HG03064 (cell line): ENCODE measurements around the gene MACIR.

Experiments used
- ATAC-seq: cut with Tn5 transposase; IDR thresholded peaks from one replicate; pipeline ENCODE4 v1.9.1; 2021; ENCODE audit warnings: low read depth; ENCODE audit not compliant: unreplicated experiment

The MACIR gene

GRCh38 chr5:103289024-103289423 lies 30.5 kb downstream of the MACIR start:
- ATAC-seq = no peak

DNA sequence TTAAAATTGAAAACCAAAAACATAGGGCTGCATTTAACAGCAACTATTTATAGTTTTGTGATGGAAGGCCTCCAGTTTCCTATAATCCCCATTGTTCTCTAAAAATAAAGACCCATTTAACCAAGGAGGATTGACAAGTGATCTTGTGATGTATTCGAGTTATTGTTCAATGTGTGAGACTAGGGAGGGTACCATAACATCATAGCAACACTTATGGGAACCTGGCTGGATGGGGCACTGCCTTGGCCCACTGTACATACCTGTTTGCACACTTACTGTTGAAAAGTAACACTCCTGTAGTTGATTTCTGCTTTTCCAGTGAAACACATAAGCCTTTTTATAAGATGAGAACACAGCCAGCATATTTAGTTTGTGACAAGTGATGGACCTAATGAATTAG lies 32.3 kb downstream of the MACIR start:
- no peak for ATAC-seq

GRCh38 chr5:103291606-103292005 lies 33.0 kb downstream of the MACIR start:
- ATAC-seq = no peak

GRCh38 chr5:103293099-103293498 lies 34.5 kb downstream of the MACIR start:
- ATAC-seq = no peak

DNA sequence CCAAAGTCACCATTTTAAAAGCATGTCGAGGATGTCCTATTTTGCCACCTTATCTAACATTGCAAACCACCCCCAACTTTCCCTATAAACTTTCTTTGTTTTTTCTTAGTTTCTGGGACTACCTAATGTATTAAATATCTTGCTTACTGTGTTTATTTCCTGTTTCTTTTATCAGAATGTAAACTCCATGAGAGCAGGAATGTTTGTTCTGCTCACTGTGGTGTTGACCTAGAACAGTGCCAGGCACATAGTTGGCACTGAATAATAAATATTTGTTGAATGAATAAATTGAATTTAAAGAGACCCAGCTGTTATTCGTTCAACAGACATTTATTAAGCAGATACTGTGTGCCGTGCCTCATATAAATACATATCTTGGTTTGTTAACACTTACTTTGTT lies 35.2 kb downstream of the MACIR start:
- ATAC-seq = no peak

DNA sequence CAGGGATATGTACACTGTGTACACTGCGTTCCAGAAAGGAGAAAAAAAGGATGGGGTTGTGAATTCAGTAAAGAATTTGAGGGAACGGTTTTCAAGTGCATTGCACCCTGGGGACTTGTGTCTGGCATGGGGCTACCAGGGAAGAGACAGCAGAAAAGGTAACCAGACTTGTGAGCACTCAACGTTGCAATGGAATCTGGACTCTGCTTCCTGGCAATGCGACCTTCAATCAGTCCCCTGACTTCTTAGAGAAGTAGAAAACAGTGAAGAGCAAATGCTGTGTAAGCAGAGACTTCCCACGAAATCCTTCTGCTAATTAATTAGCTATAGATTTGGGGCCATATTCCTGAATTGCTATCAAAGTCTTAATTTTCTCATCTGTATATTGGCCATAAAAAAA lies 36.3 kb downstream of the MACIR start:
- ATAC-seq = no peak

GRCh38 chr5:103295424-103295823 lies 36.9 kb downstream of the MACIR start:
- ATAC-seq = no peak

DNA sequence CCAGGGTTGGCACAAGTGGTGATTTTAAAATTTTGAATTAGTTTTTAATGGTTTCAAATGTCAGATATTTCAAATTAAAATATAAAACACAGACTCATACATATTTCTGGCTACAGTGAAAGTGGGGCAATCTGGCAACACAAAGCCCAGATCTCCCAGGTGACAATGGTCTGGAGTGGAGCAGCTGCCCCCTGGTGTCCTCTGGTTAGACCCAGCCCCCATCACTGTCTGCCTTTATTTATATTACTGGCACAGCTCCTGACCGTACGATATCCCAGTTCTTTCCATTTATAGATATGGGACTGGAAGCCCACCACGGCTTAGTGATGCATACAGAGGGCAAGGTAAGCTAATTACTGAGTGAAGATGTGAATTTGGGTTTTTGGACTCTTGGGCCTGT lies 37.3 kb downstream of the MACIR start:
- no peak for ATAC-seq

- ATAC-seq = no peak
Observed at GRCh38 chr5:103298117-103298516, 39.6 kb downstream of the MACIR start.

- no peak for ATAC-seq
Observed at GRCh38 chr5:103298607-103299188, 40.1 kb downstream of the MACIR start.

DNA sequence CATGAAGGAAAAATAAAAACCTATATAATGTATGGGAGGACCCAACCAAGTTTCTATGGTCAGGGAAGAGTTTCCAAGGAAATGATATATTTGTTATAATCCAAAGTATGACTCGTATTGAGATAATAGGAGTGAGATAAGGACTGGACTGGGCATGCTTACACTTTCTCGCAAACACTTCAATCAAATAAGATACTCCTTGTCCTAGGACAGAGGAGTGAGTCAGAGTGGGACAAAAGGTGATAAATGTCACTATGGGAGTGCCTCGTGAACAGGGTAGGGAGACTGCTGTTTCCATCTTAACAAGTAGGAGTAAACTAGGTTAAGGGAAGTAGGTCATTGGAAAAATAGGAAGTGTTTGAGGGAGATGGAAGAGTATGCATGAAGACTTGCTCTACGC lies 47.2 kb downstream of the MACIR start:
- no peak for ATAC-seq

DNA sequence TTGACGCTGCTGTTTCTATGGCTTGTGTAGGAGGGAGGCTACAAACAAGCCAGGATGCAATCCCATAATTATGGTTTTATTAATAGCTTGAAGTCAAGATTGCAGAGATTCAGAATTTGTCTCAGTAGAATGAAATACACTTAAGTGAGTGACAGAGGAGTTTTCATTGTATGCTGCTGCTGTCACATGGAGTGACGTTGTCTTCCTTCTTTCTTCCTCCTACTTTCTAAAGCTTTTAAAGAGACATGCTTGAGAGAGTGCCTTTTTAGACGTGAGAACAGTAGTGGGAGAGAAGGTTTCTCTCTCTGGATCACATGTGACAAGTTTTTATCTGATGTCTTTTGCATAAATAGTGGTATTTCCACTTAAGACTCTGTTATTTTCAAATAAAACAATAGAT lies 48.9 kb downstream of the MACIR start:
- no peak for ATAC-seq

DNA sequence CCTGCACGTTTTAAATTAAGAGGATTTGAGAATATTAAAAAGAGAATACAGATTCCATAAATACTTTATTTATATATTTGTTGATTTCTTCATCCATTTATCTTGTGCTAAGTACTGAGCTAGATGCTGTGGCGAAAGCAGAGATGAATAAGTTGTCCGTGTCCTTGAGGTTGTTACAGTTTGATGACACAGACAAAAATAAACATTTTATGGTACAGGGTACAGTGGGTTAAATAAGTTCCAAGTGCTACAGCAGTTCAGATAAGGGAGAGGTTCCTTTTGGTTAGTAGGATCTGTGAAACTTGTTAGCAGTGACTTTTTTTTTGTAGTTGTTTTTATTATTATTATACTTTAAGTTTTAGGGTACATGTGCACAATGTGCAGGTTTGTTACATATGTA lies 50.2 kb downstream of the MACIR start:
- no peak for ATAC-seq

DNA sequence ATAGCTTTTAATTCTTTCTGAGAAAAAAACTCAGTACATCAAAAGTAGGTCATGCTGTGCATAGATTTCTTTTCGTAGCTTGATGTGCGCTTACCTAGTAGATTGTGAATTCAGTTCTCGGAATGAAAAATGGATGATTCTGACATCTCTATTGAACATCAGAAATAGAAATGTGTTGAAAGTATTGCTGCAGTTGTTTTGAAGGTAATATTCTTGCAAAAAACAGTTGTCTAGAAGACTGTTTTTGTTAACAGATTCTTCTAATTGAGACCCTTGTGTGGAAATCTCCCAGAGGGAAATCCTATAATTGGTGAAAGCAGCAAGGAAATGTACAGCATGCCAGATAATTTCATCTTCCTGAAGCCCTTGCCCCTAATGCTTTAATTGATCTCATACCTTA lies 54.5 kb downstream of the MACIR start:
- no peak for ATAC-seq

DNA sequence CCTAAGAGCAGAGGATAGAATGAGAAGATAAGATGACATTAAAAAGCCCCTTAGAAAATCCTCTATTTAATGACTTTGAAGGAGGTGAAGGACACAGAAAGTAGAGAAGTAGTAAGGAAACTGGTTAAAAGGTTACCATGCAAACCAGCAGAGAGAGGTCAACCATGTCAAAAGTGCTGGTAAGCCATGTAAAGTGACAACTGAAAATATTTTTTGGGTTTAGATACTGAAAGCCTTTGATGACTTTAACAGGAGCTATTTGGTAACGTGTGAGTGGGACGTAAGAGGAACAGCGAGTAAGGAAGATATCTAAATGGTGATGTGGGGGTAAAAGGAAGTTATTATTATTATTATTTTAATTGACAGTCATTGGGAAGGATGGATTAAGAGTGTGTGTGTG lies 56.9 kb downstream of the MACIR start:
- no peak for ATAC-seq

DNA sequence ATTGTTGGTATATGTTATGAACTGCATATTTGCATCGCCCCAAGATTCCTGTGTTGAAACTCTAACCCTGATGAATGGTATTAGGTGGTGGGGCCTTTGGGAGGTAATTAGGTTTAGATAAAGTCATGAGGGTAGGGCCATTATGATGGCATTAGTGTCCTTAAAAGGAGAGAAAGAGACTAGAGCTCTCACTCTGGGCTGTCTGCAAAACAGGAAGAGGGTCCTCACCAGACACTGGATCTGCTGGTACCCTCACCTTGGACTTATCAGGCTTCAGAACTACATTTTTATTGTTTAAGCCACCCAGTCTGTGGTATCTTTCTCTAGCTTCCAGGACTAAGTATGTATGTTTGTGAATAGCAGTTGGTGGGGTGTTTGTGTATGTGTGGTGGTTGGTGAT lies 68.9 kb downstream of the MACIR start:
- ATAC-seq = no peak

DNA sequence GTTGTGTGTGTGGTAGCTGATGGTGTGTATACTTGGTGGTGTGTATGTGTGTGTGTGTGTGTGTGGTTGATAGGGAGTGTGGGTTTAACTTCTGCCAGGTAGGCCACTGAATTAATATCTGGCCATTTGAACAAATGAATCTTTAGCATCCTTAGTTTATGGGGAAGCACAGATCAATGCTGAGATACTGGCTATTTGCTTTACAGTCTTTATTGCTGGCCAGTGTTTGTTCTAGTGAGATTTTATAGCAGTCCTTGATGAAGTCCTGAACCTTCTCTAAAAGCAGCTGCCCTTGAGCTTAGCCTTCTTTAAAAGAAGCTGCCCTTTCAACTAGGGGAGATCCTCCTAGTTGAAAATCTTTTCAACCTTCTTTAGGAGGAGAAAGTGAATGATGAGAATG lies 69.3 kb downstream of the MACIR start:
- no peak for ATAC-seq
